PFSK-1 (cell line): ENCODE data around the gene USP30.

Experiments used
- POLR2AphosphoS5 ChIP-seq: IDR thresholded peaks from 2 replicates; pipeline ENCODE4 v1.6.1; 2012; ENCODE audit warnings: low read depth, mild to moderate bottlenecking, control low read depth, low read length, moderate library complexity
- TF ChIP-seq, protein P1 (sequence below), 2 experiments: IDR thresholded peaks; 2 replicates each; pipeline versions ENCODE4 v1.6.1 to v1.8.0; 2011 to 2012; ENCODE audit warnings: low read depth in 2 of 2, low read length in 2 of 2, control low read depth in 1 of 2, inconsistent platforms in 1 of 2, mild to moderate bottlenecking in 1 of 2, moderate library complexity in 1 of 2; ENCODE audit not compliant: insufficient read depth in 1 of 2

GRCh38 chr12:109126784-109127183 is 74.4 kb downstream of the USP30 start:
- TF ChIP-seq POLR2AphosphoS5, result no peak
- TF ChIP-seq, protein P1, sequence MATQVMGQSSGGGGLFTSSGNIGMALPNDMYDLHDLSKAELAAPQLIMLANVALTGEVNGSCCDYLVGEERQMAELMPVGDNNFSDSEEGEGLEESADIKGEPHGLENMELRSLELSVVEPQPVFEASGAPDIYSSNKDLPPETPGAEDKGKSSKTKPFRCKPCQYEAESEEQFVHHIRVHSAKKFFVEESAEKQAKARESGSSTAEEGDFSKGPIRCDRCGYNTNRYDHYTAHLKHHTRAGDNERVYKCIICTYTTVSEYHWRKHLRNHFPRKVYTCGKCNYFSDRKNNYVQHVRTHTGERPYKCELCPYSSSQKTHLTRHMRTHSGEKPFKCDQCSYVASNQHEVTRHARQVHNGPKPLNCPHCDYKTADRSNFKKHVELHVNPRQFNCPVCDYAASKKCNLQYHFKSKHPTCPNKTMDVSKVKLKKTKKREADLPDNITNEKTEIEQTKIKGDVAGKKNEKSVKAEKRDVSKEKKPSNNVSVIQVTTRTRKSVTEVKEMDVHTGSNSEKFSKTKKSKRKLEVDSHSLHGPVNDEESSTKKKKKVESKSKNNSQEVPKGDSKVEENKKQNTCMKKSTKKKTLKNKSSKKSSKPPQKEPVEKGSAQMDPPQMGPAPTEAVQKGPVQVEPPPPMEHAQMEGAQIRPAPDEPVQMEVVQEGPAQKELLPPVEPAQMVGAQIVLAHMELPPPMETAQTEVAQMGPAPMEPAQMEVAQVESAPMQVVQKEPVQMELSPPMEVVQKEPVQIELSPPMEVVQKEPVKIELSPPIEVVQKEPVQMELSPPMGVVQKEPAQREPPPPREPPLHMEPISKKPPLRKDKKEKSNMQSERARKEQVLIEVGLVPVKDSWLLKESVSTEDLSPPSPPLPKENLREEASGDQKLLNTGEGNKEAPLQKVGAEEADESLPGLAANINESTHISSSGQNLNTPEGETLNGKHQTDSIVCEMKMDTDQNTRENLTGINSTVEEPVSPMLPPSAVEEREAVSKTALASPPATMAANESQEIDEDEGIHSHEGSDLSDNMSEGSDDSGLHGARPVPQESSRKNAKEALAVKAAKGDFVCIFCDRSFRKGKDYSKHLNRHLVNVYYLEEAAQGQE (IDR thresholded peaks at IDR 0.05; ENCODE audit: insufficient read depth in 1 of 2, low read depth in 2 of 2, low read length in 2 of 2), result no peak
